Measurements from ENCODE around the gene GRIK1.
"Not testable (repeated sequence)": the region's sequence is repeated elsewhere in the genome, so short reads cannot be mapped to it uniquely, and the experiment has no call there.

The GRIK1 gene

GRCh38 chr21:29939924-29940275, at the start of gene GRIK1:
TSS of gene GRIK1 (minus strand) at chr21:29939996.
- DNase-seq (ENCODE audit: low read depth in 1 of 2, low spot score in 1 of 2), result no peak

GRCh38 chr21:29987762-29988161, 48.0 kb upstream of the GRIK1 start:
- no peak for DNase-seq (ENCODE audit: low read depth in 1 of 2, low spot score in 1 of 2)

- no peak for DNase-seq (ENCODE audit: low read depth in 1 of 2, low spot score in 1 of 2)
Measured at GRCh38 chr21:29985866-29986265, 46.1 kb upstream of the GRIK1 start.

- no peak for DNase-seq (ENCODE audit: low read depth in 1 of 2, low spot score in 1 of 2)
Measured at GRCh38 chr21:29979043-29979442, 39.2 kb upstream of the GRIK1 start.

- DNase-seq (ENCODE audit: low read depth in 1 of 2, low spot score in 1 of 2), result no peak
Measured at GRCh38 chr21:29975776-29976175, 36.0 kb upstream of the GRIK1 start.

GRCh38 chr21:29973258-29973657, 33.5 kb upstream of the GRIK1 start:
- no peak for DNase-seq (ENCODE audit: low read depth in 1 of 2, low spot score in 1 of 2)

- DNase-seq (ENCODE audit: low read depth in 1 of 2, low spot score in 1 of 2), result no peak
Measured at GRCh38 chr21:29961291-29962027, 21.7 kb upstream of the GRIK1 start.

GRCh38 chr21:29958551-29958950, 18.8 kb upstream of the GRIK1 start:
- no peak for DNase-seq (ENCODE audit: low read depth in 1 of 2, low spot score in 1 of 2)

- DNase-seq (ENCODE audit: low read depth in 1 of 2, low spot score in 1 of 2), result not testable (repeated sequence)
Measured at GRCh38 chr21:29958035-29958434, 18.2 kb upstream of the GRIK1 start.

- no peak for DNase-seq (ENCODE audit: low read depth in 1 of 2, low spot score in 1 of 2)
Measured at GRCh38 chr21:29953690-29954089, 13.9 kb upstream of the GRIK1 start.

GRCh38 chr21:29953072-29953471, 13.3 kb upstream of the GRIK1 start:
- no peak for DNase-seq (ENCODE audit: low read depth in 1 of 2, low spot score in 1 of 2)

GRCh38 chr21:29951911-29952310, 12.1 kb upstream of the GRIK1 start:
- DNase-seq (ENCODE audit: low read depth in 1 of 2, low spot score in 1 of 2), result no peak

GRCh38 chr21:29949991-29950390, 10.2 kb upstream of the GRIK1 start:
- no peak for DNase-seq (ENCODE audit: low read depth in 1 of 2, low spot score in 1 of 2)

- DNase-seq (ENCODE audit: low read depth in 1 of 2, low spot score in 1 of 2), result no peak
Measured at GRCh38 chr21:29947119-29947518, 7.3 kb upstream of the GRIK1 start.

- DNase-seq (ENCODE audit: low read depth in 1 of 2, low spot score in 1 of 2), result no peak
Measured at GRCh38 chr21:29943885-29944284, 4.1 kb upstream of the GRIK1 start.

- DNase-seq (ENCODE audit: low read depth in 1 of 2, low spot score in 1 of 2), result no peak
Measured at GRCh38 chr21:29942034-29942433, 2.2 kb upstream of the GRIK1 start.

- DNase-seq (ENCODE audit: low read depth in 1 of 2, low spot score in 1 of 2), result no peak
Measured at GRCh38 chr21:29940991-29941390, 1.2 kb upstream of the GRIK1 start.

- DNase-seq (ENCODE audit: low read depth in 1 of 2, low spot score in 1 of 2), result no peak
Measured at GRCh38 chr21:29940361-29940760, 565 bp upstream of the GRIK1 start.

- no peak for DNase-seq (ENCODE audit: low read depth in 1 of 2, low spot score in 1 of 2)
Measured at GRCh38 chr21:29939104-29939923, 482 bp downstream of the GRIK1 start.

GRCh38 chr21:29938776-29939103, 1.1 kb downstream of the GRIK1 start:
- DNase-seq (ENCODE audit: low read depth in 1 of 2, low spot score in 1 of 2), result no peak

- no peak for DNase-seq (ENCODE audit: low read depth in 1 of 2, low spot score in 1 of 2)
Measured at GRCh38 chr21:29933088-29933487, 6.7 kb downstream of the GRIK1 start.

GRCh38 chr21:29928537-29928936, 11.3 kb downstream of the GRIK1 start:
- no peak for DNase-seq (ENCODE audit: low read depth in 1 of 2, low spot score in 1 of 2)

- DNase-seq (ENCODE audit: low read depth in 1 of 2, low spot score in 1 of 2), result no peak
Measured at GRCh38 chr21:29920938-29921337, 18.9 kb downstream of the GRIK1 start.

Data from activated CD4-positive, alpha-beta T cell treated with anti-CD3 and anti-CD28 coated beads, Interleukin-2, amount 50 U/mL, for 24 hours (primary cell).